HG03378 (cell line): ENCODE measurements around the gene LCP1.

Experiments used
- ATAC-seq: cut with Tn5 transposase; IDR thresholded peaks from one replicate; pipeline ENCODE4 v1.9.1; 2021; ENCODE audit warnings: mild to moderate bottlenecking, moderate library complexity; ENCODE audit not compliant: unreplicated experiment

LCP1 gene

DNA sequence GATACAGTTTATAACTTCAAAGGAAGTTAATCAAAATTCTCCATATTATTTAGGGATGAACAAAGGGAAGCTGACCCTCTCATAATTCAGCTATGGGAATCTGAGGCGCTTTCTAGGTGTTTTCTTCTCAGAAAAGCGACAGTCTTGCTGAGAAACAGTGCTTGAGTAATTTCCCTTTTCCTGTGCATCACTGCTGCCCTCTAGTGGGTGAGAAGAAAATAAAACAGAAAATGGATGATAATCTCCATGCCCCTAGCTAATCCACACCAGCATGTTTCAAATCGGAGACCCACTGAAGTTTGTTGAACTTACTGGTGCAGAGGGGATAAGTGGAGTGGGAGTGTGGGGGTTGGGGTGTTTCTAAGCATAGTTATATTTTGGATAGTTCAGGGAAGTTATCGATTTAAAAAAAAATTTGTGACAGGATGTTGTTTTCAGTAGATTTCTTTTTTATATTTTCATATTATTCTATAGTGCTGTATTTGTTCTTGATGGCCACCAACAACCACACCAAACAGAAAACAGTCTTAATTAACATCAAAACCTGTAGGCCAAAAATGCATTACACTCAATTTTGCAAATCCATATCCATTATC lies 21.4 kb downstream of the LCP1 start:
- ATAC-seq, result peak; percentile 51

DNA sequence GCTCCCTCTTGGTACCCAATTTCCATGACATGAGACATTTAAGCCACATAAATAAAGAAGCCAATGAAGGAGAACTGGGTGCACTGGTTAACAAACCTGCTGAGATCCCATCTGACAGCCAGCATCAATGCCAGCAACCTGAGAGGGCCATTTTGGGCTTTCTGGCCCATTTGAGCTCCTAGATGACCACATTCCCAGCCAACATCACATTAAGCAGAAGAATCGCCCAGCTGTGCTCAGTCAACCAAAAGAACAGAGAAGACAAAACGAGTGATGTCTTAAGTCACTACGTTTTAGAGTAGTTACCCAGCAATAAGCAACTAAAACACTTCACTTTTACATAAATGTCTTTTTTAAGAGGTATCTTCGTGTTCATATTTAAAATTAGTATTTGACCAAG lies 21.9 kb downstream of the LCP1 start:
- ATAC-seq, result no peak

DNA sequence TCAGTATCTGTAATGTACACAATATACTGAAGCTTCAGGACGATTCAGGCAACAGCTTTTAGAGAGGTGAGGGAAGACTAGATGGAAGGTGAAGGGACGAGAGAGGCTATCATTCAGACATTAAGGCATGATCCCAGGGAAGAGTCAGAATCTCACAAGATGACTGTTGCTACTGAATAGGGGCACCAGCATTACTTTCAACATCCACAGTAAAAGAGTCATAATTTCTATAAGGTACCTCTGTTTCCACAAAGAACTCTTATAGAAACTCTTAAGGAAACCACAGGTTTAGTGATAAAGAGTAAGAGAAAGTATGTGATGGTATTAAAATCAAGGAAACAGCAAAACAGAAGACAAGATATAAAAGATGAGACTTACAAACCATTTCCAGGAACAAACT lies 23.0 kb downstream of the LCP1 start:
- ATAC-seq, result no peak

DNA sequence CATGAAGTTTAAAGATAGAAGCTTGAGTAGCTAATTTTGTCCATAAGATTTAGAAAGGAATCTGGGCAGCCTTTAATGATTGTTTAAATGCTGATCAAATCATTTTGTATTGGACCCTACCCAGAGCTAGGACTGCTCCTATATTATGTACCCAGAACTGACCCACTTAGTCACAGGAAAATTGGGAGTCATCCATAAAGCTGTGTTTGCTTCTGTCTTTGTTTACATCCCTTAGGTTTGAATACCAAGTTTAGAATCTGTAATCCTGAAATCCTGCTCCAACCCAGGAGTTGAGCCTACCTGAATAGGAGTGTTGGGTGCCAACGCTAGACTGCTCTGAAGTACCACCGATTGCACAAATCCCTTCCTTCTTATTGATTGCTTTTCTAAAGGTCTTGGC lies 23.8 kb downstream of the LCP1 start:
- ATAC-seq, result no peak

DNA sequence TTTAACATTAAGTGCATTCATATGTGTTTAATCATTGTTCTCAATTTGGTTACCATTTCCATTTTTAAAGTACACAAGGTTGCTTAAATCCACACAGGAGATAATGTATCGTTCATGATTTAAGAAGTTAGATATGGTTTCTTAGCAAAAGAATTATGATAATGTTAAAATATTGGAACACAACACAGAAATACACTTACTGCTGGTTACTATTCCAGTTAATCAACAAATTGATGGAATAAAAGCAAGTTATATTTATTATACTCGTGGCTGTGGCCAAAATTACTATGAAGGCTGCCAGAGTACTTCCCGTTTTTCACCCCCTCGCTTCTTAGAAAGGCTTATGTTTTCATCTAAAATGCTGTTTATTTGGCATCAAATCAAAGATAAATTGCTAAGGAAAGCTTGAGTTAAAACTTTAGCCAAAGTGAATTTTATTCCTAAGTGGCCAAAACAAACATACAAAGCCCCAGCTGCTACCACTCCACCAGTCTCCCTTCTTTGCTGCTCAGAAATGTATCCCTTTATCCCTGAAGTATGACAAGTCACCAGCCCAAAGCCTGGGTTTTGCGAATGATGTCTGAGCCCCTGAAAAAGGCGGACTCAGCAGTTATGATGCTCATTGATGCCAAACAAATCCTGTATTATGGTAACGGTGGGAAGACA lies 27.7 kb downstream of the LCP1 start:
- ATAC-seq, result no peak

DNA sequence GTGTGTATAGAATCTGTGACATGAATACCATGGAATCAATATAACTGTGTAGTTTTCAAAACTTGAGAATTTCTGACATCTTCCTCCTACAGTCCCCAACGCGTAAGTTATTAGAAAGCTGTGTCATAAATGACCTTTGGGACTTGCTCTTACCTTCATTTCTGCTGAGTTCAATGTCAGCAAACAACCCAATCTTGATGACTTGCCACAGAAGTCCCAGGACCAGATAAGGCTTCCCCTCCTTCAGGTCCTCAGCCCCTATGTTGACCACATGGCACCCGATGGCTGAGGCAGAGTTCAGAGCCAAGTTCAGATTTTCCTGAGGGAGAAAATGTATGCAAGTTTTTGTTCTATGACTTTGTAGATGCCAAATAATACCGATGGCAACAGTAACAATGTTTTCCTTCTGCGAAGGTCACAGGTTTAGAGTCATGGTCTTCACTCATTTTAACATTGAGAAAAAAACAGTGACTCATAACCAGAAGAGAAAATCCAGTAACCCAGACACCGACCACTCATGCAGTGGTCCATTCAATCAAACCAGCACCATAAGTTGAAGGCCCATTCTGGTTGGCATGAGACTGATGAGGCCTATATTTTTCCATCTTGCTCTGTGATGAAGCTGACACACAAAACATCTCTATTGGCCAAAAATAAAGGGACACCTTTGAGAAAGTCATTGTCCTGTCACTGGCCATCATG lies 29.2 kb downstream of the LCP1 start:
- ATAC-seq, result no peak

DNA sequence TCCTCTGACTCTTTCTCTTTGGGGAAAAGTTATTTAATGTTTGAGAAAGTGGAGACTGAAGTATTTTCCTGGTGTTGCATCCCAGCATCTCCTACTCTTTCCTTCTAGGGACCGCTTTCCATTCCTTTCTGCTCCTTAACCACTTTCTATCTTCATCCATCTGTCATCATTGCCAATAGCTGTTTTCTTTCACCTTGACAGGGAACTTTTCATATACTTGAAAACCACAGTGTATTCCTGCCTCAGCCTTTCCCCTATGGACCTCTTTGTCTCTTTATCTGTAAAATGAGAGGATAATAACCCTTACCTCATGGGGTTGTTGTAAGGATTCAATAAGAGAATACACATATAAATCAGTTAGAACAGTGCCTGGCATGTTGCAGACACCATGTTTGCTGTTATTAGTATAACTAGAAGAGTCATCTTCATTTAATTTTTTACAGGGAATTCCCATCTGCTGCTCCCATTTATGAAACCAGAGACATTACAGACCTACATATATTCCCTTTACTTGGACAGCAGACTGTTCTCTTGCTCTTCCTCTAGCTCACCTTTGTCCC lies 31.8 kb downstream of the LCP1 start:
- ATAC-seq, result no peak

DNA sequence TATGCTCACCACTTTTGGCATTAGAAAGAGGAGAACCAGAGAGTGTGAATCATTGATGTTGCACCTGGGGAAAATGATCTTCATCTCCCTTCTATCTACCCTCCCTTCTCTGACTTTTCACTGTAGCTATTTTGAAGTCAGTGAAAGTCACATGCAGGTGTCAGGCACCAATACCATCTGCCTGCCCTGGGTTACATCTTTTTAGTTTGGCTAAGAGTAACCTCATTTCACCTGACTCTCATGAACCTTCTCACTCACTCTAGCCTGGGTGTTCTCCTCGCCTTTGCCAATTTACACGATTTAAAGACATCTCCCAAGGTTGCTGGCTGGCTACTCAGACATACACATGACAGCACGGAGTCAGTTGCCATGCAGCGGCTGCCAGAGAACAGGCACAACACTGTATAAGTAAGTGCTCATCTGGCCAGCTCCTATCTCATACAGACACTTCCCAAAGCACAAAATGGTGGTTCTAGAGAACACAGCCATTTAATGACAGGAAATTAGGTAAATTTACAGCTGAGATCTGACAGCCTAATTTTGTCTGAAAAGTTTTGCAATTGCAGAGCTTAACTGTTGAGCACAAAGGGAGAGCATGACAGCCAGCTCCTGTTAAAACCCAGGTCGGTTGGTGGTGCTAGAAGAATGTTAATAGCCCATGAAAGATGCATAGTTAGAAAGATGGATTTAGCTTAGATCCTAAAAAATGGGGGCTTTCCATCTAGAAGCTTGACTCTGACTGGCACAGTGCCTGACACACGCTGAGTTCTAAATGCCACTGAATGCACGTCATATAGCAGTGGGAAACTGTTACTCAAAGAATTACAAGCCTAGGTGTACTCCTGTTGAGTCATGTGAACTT lies 32.5 kb downstream of the LCP1 start:
- no peak for ATAC-seq

DNA sequence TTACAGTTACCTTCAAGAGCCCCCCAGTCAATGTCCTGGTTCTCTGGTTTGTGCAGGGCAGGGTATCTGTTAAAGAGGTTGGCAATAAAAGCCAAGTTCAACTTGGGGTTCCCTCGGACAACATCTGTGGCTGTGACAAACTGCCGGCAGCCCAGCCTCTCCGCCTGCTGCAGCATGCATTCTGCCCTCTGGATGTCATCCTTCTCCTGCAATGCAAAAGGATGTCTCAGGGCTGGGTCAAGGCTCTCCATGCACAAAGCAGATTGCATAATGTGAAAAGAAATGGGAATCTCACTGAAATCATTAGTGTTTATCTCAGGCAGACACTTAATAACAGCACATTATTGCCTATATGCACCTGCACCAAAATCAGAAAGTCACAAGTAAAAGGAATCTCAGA lies 35.1 kb downstream of the LCP1 start:
- ATAC-seq, result no peak

DNA sequence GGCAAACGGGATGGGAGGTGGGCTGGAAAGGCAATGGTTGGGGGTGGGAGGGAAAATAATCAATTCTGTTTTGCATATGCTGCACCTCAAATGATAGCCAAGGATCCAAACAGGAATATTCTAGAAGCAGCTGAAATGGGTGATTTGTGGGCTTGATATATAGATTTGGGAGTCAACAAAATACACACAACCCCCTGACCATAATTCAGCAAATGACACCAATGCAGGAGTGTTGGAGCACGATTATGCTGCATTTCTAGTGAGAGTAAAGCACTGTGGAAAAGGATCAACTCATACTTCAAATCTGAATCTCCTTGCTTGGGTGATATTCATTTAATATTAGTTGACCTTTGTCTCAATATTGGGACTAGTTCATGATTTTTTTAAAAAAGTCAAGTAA lies 36.0 kb downstream of the LCP1 start:
- ATAC-seq, result no peak

DNA sequence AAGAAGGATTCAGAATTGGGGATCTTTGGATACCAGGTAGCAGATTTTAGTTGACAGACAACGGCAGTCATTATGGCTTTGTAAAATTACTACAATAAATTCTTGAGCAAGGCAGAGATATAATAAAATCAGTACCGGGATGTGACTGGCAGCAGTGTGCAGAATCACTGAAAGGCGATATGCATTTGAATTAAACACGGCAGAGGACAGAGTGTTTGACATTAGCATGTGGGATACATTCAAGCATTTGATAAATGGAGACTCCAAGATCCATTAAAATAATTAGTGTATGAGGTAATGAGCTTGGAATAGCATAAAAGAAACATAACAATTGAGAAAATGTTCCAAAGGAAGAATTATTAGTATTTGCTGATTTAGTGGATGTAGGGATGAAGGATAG lies 36.8 kb downstream of the LCP1 start:
- ATAC-seq, result no peak

DNA sequence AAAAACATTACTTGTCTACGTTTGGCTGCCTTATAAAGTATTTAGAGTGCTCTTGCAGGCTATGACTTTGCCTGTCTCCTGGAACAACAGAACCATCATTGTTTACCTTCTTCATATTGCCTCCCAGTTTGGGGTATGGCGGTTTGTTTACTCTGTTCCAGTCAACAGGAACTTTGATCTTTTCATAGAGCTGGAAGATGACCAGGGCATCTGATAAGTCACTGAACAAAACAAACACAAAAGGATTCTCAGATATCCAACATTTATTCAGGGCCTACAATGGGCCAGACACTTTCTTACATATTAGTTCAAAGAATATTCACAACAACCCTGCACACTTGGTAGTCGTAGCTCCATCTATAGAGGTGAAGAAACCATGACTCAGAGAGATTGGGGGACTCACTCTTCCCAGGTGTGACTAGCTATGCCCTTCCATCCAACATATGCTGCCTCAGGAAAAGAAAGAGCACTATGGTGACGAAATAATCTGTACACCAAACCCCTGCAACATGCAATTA lies 38.7 kb downstream of the LCP1 start:
- no peak for ATAC-seq

DNA sequence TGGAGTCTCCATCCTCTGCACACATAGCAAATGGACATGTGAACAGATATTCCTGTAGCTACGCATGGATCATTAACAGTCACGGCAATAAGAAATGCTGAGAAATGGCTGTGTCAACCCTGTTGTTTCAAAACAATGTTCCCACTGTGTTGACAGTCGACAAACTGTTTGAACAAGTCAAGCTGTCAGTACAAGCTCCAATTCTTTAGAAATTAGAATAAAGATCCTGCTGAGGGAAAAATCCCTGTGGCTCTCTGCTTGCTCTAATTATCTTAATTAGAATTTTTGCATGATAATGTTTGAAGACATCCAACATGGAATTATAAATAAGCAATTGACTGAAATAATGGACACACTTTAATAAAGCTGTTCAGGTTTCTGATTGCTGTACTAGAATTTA lies 39.2 kb downstream of the LCP1 start:
- ATAC-seq, result no peak

DNA sequence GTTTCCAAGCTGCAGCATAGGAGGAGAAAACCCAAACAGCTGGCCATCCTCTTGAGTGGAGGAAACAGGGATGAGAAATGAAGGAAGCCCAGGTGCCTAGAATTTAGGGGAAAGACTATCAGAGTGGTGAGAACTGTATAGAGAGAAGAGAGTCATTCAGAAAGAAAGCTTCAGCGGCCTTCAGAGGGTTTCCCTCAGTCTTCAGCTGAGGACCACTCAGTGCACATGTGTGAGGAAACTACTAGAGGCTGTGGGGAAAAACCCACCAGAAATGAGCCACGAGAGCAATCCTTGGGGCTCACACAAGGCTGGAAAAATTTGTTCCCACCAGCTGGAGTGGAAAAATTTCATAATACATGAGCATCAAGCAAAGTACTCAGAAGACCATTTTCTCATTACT lies 41.9 kb downstream of the LCP1 start:
- ATAC-seq, result no peak

DNA sequence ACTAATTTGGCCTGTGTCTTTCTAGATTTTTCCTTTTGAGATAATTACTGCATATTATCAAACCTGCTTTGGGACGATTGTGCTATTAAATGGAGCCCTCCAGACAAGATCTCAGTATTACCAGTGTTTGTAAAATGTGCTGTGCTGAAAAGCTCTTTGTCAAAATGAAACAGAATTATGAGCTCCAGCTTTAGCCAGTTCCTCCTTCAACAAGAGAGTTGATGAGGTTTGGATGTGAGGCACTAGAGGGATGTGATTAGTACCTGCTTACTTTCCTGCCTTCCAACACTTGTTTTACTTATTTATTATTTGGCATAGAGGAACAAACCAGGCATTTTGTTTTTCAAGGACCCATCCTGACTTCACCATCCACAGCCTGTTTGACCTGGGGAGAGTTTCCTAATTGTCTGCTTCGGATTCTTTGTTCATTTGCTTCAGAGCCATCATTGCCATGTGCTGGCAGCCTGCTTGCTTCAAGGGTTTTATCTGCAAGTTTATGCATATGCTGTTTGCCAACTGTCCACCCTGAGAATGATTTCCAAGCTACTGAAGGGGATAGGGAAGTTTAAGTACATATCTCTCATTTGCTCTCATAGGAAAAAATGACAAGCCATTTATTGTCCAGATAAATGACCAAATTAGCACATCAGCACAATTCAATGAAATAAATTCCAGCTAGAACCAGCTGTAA lies 44.2 kb downstream of the LCP1 start:
- no peak for ATAC-seq

DNA sequence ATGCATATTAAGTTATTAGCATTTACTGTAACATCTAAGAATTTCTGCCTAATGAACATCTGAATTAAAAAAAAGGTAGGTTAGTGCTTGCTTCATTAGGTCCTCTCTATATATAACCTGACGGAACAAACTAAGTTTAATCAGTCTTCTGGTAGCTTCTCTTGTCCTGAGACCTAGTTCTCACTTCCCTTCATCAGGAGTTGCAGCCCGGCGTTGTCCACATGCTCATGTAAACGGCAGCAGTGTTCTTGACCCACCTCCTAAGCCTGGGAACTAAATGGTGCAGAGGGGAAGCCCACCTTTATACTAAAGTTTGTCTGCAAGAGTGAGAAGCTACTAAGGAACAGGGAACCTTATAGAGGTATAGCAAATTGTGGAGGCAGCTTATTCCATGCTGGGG lies 45.3 kb downstream of the LCP1 start:
- ATAC-seq, result no peak

DNA sequence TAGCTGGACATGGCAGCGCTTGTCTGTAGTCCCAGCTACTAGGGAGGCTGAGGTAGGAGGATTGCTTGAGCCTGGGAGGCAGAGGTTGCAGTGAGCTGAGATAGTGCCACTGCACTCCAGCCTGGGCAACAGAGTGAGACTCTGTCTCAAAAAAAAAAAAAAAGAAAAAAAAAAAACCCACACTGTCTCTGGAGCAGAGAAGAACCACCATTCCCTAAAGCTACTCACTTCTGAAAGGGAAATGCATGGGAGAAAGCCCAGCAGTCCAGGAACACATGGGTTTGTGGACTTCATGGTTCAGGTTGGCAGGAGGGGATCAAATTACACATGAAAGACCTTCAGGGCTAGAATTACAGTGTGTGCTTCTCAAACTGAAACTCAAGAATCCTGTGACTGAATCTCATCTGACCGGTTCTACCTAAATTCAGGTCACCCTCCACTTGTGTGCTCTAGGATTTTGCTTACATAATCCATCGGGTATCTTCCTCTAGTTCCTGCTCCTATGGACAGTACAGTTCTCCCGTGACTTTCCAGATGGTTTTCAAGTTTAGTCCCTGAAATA lies 46.9 kb downstream of the LCP1 start:
- ATAC-seq, result no peak

DNA sequence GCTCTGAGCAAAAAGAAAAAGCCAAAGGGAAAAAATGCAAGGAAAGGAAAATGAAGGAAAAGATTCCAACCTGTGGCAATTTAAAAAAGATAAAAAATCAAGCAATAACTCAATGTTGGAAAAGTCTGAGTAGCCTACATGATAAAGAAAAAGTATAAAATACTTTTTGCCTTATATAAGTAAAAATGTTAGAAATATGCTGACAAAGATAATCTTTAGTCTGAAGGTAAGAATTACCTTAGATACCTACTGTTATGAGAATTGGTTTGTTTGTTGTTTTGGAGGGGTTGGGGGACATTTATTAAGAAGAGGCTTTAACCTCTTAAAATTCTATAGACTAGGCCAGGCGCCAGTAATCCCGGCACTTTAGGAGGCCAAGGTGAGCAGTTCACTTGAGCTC lies 47.5 kb downstream of the LCP1 start:
- no peak for ATAC-seq

DNA sequence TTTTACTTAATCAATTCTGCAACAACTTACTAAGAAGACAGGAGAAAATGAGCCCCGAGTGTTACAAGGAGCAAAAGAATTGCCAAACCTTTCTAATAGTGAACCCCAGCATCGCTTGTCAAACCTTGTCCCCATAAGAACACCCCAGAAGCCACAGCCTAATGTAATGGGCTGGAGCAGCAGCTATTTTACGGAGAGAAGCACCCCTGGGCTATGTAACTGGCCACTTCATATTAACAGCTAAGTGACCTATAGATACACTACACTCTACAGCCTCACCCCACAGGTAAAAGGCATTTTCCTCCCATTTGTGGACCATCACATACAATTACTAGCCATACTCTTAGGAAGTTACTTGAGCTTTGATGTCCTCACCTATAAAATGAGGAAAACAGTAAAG lies 49.9 kb downstream of the LCP1 start:
- ATAC-seq, result no peak

DNA sequence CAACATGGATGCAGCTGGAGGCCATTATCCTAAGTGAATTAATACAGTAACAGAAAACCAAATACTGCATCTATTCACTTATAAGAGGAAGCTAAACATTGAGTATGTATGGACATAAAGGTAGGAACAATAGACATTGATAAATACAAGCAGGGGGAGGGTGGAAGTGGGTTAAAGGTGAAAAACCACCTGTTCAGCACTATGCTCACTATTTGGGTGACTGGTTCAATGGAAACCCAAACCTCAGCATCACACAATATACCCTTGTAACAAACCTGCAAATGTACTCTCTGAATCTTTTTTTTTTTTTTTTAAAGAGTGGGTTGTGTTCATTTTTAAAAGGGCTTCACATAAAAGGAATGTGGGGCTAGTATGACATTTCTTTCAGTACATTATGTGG lies 50.3 kb downstream of the LCP1 start:
- ATAC-seq, result no peak
